Measurements from ENCODE around the gene EVI5. TPM values are rescaled to one million over a fixed set of nuclear protein-coding genes. Genes with fewer than 3 reads are reported as not detected.

The EVI5 gene
- total RNA-seq, 1 donor from 2014 or later: 30.3 TPM

DNA sequence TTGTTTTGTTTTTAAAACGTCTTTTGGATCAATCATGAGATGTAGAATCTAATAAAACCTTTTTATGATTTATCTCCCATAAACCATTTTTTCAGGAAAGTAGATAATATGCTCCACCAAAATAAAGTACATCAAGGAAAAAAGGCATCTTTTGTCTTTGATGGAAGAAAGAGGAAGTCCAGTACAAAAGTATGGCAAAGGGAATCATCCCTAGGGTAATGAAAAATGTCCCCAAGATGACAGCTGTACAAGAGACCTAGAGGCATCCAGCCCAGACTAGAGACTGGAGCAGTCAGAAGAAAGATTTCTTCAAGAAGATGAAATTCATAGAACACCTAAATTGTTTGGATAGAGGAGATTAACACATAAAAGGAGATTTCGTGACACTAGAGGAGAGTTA is 265.9 kb downstream of the EVI5 start:
- no peaks in the 10 kb centered on the region for H3K27me3 Mint-ChIP-seq
- peaks cover 3% of the 10 kb centered on the region for H3K36me3 Mint-ChIP-seq (ENCODE audit: insufficient read depth)
- no peak for DNase-seq (ENCODE audit: low spot score, unreplicated experiment)
- no peaks in the 10 kb centered on the region for H3K9me3 Mint-ChIP-seq (ENCODE audit: low read depth)
- H3K4me1 Mint-ChIP-seq (ENCODE audit: low read depth): no peaks in the 10 kb centered on the region
- no peak overlapping the region for H3K27ac Mint-ChIP-seq
- no peak overlapping the region for H3K4me3 Mint-ChIP-seq (ENCODE audit: low read depth)
- TF ChIP-seq, protein P1, sequence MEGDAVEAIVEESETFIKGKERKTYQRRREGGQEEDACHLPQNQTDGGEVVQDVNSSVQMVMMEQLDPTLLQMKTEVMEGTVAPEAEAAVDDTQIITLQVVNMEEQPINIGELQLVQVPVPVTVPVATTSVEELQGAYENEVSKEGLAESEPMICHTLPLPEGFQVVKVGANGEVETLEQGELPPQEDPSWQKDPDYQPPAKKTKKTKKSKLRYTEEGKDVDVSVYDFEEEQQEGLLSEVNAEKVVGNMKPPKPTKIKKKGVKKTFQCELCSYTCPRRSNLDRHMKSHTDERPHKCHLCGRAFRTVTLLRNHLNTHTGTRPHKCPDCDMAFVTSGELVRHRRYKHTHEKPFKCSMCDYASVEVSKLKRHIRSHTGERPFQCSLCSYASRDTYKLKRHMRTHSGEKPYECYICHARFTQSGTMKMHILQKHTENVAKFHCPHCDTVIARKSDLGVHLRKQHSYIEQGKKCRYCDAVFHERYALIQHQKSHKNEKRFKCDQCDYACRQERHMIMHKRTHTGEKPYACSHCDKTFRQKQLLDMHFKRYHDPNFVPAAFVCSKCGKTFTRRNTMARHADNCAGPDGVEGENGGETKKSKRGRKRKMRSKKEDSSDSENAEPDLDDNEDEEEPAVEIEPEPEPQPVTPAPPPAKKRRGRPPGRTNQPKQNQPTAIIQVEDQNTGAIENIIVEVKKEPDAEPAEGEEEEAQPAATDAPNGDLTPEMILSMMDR (IDR thresholded peaks at IDR 0.05; ENCODE audit: unreplicated experiment): no peak

DNA sequence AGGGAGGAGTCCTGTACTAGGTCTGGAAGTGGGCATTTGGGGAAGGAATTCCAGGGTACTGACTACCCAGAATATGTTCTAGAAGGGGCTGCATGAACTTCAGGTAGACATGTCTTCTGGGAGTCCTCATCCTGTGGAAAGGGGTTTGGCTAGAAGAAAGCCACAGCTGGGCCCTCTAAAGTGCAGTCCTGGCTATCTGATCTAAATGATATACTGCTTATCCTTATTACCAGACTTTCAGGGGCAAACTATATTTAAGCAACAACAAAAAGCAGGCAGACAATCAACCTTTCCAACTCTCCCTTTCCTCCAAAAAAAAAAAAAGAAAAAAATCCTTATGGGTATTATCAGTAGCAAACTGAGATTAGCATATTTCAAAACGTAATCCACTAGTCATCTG is 268.3 kb downstream of the EVI5 start:
- no peaks in the 10 kb centered on the region for H3K9me3 Mint-ChIP-seq (ENCODE audit: low read depth)
- H3K4me1 Mint-ChIP-seq (ENCODE audit: low read depth): no peaks in the 10 kb centered on the region
- no peaks in the 10 kb centered on the region for H3K27me3 Mint-ChIP-seq
- TF ChIP-seq, protein P1 (IDR thresholded peaks at IDR 0.05; ENCODE audit: unreplicated experiment): no peak
- H3K27ac Mint-ChIP-seq: no peak overlapping the region
- H3K36me3 Mint-ChIP-seq (ENCODE audit: insufficient read depth): peaks cover 4% of the 10 kb centered on the region
- DNase-seq (ENCODE audit: low spot score, unreplicated experiment): no peak
- H3K4me3 Mint-ChIP-seq (ENCODE audit: low read depth): no peak overlapping the region

DNA sequence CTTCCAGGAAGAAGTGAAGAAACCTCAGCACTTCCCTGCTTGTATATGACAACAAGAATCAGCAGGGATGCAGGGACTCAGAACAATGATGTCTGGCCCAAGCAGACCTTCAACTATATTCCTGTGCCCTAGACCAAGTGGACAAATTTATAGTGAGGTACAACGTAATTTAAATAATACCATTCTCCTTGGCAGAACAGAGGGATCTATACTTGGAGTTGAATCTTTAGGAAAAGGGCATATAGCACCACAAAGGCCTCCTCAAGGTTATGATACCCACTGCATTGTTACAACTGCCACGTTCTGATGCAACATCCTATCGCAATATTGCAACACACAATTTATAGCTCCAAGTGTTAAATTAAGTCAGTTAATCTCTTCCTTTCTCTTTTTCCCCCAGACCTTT is 269.1 kb downstream of the EVI5 start:
- Mint-ChIP-seq H3K4me1 (ENCODE audit: low read depth) (no peaks in the 10 kb centered on the region), H3K36me3 (ENCODE audit: insufficient read depth) (peaks cover 4% of the 10 kb centered on the region), H3K27ac (no peak overlapping the region), H3K27me3 (no peaks in the 10 kb centered on the region), H3K4me3 (ENCODE audit: low read depth) (no peak overlapping the region), H3K9me3 (ENCODE audit: low read depth) (no peaks in the 10 kb centered on the region)
- no peak for DNase-seq (ENCODE audit: low spot score, unreplicated experiment)
- TF ChIP-seq, protein P1 (IDR thresholded peaks at IDR 0.05; ENCODE audit: unreplicated experiment): no peak

DNA sequence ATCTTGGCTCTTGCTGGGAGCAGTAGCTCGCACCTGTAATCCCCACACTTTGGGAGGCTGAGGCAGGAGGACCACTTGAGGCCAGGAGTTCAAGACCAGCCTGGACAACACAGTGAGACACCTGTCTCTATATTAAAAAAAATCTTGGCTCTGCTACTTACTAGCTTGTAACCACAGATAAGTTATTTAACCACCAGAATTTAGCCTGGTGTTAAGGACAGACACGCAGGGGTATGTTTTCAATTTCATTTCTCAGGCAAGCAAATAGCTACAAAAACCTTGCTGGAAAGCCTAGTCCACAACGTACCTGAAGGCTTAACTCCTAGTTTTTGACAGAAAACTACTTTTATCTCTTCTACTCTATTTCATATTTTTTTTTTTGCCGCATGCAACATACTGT is 273.4 kb downstream of the EVI5 start:
- TF ChIP-seq, protein P1 (IDR thresholded peaks at IDR 0.05; ENCODE audit: unreplicated experiment): no peak
- no peaks in the 10 kb centered on the region for H3K9me3 Mint-ChIP-seq (ENCODE audit: low read depth)
- H3K4me3 Mint-ChIP-seq (ENCODE audit: low read depth): no peak overlapping the region

DNA sequence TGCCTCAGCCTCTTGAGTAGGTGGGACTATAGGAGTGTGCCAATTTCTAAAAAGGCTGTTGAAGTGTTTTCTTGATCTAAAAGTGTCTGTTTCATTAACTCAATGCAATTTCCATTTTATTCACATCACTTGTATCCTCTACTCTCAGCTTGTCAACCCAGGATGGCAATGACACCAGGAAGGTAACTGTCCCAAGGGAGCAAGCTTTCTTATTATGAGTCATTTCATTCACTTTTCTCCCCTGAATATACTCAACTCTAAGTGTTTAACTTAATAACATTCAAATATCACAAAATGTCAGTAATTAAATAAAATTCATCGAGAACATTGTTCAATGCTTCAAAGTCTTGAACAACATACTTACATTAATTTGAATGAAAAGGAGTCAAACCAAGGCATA is 275.3 kb downstream of the EVI5 start:
- Mint-ChIP-seq H3K27me3 (no peaks in the 10 kb centered on the region), H3K4me3 (ENCODE audit: low read depth) (no peak overlapping the region), H3K36me3 (ENCODE audit: insufficient read depth) (peaks cover 2% of the 10 kb centered on the region), H3K27ac (no peak overlapping the region), H3K9me3 (ENCODE audit: low read depth) (peaks cover 2% of the 10 kb centered on the region), H3K4me1 (ENCODE audit: low read depth) (no peaks in the 10 kb centered on the region)
- TF ChIP-seq, protein P1 (IDR thresholded peaks at IDR 0.05; ENCODE audit: unreplicated experiment): no peak
- DNase-seq (ENCODE audit: low spot score, unreplicated experiment): no peak

More for the DNA sequence above, 273.4 kb downstream of the EVI5 start:
- no peaks in the 10 kb centered on the region for H3K27me3 Mint-ChIP-seq
- peaks cover 2% of the 10 kb centered on the region for H3K36me3 Mint-ChIP-seq (ENCODE audit: insufficient read depth)
- no peak overlapping the region for H3K27ac Mint-ChIP-seq
- H3K4me1 Mint-ChIP-seq (ENCODE audit: low read depth): no peaks in the 10 kb centered on the region
- DNase-seq (ENCODE audit: low spot score, unreplicated experiment): no peak
